Head of caudate nucleus (tissue), 42 donors: Measurements from ENCODE around the gene DIP2C.

ENCODE experiments used
- DNase-seq, 42 donors: peaks; one replicate each; pipeline versions ENCODE4 v3.0.0 to v3.0.0-alpha.2; 2020 to 2021; ENCODE audit warnings: mixed read lengths in 7 of 42
- intact Hi-C: fragments of 100-400 bp; cut with DNase I; formaldehyde crosslinking; loops from one replicate; pipeline ENCODE4 v1.15.0; 2022

The DIP2C gene

GRCh38 chr10:494556-494955 lies 194.9 kb downstream of the DIP2C start:
- intact Hi-C loops: no loop called here
- peak in 4 of 42 donors; percentile 3 to 20 (median 6) for DNase-seq

GRCh38 chr10:494149-494542 lies 195.3 kb downstream of the DIP2C start:
- intact Hi-C loops: no loop called here

GRCh38 chr10:493391-494148 lies 195.9 kb downstream of the DIP2C start:
- intact Hi-C loops: no loop called here
- peak in 5 of 42 donors; percentile 15 to 43 (median 16) for DNase-seq

More at GRCh38 chr10:494149-494542, 195.3 kb downstream of the DIP2C start:
- DNase-seq: peak in 5 of 42 donors; percentile 8 to 35 (median 12)

DNA sequence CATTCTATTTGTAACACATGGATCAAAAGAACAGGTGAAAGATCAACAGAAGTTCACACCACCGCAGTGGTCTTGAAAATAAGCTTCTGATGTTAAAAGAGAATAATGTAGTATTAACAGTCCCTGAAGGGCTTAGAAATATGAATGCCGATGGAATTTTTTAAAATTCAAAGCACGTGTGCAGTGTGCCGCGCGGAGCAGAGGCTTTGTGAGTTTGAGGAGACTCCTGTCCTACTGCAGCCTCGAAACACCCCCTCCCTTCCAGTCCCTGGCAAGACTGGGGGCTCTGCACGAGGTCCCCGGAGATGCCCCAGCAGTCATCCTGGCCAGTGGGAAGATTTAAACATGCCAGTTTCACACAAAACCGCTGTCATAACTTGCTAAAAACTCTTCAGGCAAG lies 196.6 kb downstream of the DIP2C start:
- intact Hi-C loops: no loop called here
- peak in 5 of 42 donors; percentile 14 to 44 (median 19) for DNase-seq

DNA sequence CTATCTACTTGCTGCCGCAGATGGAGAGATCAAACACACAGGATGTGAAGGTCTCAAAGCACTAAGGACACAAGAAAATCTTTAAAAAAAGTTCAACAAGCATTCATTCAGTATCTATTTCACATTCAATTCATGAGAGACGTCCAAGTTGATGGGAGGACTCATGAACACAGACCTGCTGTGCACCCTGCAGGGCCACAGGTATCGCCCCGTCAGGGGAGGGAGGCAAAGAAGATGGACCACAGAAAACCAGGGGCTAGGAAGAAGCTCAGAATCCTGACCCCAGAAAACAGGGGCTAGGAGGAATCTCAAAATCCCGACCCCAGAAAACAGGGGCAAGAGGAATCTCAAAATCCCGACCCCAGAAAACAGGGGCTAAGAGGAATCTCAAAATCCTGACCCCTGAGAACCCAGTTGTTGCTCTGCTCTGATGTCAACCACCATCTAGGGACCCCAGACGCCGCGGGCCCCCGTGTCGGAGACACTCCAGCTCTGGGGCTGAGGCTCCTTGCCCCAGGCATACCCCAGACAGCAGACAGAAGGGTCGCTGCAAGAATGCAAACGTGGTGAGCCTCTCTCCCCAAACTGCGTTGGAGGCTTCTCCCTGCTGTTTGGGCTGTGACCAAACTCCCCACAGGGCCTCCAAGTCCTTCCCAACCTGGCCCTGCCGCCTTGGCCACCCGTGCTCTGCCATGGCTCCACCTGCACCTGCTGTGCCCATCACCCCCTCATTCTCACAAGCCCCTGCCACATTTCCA lies 197.6 kb downstream of the DIP2C start:
- DNase-seq: peak in 3 of 42 donors; percentile 10 to 40 (median 11)
- intact Hi-C loops: no loop called here

DNA sequence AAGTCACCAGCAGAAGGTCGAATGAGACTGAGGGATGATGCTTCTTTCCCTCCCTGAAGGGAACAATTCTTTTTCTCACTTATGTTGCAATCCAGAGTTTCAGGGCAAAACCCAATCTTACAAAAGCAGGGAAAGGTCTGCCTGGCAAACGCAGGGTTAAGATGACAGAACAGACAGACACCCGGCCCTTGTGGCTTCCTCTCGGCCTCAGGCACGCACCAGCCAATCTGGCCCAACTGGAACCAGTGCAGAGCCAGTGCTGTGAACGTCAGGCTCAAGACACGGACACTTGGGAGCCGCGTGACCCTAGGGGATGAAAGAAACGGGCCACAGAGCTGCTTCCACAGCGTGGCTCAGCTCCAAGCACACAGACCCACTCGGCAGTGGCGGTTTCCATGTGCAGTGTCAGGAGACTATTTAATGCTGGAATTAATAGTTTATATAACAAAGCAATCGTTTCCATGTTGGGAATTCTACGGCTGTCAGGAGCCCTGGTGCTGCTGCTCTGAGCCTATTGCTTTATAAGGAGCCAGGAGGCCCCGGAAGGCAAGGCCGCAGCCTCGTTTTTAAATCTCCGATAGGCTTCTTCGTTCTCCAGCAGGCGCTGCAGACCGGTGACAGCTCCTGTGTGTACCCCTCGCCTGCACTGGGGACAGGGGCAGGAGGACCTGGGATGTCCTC lies 198.4 kb downstream of the DIP2C start:
- intact Hi-C loops: no loop called here
- DNase-seq: peak in 41 of 42 donors; percentile 35 to 86 (median 65)

- peak in 7 of 42 donors; percentile 11 to 42 (median 23) for DNase-seq
- intact Hi-C loops: no loop called here
Observed at GRCh38 chr10:490256-490655, 199.2 kb downstream of the DIP2C start.

DNA sequence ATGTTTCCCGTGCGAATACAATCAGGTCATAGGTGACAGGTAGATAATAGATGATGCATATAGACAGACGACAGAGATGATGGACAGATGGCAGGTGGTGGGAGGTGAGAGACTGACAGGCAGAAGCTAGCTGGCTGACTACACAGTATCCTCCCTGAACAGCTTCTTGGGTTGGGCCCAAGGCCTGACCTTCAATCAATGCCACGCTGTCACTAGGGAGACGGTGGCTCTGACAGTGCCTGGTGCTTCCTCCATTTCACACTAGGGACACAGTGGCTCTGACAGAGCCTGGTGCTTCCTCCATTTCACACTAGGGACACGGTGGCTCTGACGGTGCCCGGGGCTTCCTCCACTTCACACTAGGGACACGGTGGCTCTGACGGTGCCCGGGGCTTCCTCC lies 200.1 kb downstream of the DIP2C start:
- intact Hi-C loops: no loop called here
- DNase-seq: peak in 6 of 42 donors; percentile 15 to 57 (median 33)

- intact Hi-C loops: no loop called here
- peak in 6 of 42 donors; percentile 7 to 33 (median 16) for DNase-seq
Observed at GRCh38 chr10:488933-489215, 200.6 kb downstream of the DIP2C start.

DNA sequence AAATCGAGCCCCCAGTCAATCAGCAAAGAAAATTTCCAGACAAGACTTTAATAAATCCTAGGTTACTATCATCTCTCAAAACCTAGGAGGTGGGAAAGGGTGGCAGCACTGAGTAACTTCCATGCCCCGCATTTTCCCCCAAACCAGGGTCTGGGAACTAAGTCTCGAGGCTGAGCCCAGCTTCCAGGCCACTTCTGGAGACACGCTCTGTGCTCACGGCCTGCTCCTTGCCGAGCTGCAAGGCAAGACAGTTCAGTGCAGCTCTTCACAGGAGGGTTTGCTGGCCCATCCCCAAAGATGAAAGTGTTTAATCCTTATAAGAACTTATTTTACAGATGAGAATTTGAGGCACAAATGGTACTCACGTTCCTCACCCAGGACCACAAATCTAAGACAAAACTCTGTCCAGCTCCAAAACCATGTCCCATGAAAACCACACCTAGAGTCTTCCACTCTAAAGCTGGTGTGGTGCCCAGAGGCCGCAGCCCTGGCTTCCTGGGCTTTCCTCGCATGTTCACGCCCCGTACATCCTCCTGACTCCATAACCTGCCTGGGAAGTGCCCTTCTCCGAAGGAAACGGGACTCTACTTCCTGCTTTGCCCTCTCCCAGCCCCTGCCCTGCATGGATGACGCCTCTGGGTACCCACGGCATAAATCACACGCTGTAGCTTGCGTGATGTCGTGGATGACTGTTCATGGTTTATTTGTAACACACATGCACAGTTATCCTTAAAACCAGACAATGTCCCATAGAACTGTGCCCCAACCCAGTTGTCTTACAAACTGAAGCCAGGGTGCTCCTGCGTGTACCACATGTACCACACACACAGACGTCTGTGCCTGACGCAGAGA lies 201.2 kb downstream of the DIP2C start:
- DNase-seq: peak in 6 of 42 donors; percentile 9 to 39 (median 26)
- intact Hi-C loops: no loop called here

GRCh38 chr10:486666-487322 lies 202.7 kb downstream of the DIP2C start:
- intact Hi-C loops: no loop called here
- peak in 8 of 42 donors; percentile 16 to 45 (median 31) for DNase-seq

DNA sequence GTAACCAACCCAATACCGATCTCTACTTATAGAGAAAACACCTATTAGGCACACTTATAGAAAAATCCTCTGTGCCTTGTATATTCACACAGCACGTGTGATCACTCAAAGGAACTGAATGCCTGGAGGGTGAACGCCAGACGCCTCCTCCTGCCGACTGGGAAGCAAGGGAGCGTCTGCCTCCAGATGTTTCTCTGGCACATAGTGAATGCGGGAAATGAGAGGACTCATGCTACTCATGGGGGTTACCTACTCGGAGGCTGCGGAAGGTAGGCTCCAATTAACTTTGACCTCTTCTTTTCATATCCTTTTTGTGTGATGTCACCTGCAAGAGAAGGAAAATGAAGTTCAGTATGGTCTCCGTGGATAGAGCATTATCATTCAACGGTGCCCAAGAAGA lies 203.3 kb downstream of the DIP2C start:
- intact Hi-C loops: no loop called here
- DNase-seq: peak in 18 of 42 donors; percentile 19 to 81 (median 54)

- DNase-seq: peak in 3 of 42 donors; percentile 29 to 51 (median 37)
- intact Hi-C loops: no loop called here
Observed at GRCh38 chr10:485776-486175, 203.7 kb downstream of the DIP2C start.

- peak in 2 of 42 donors; percentile 37 to 54 for DNase-seq
- intact Hi-C loops: no loop called here
Observed at GRCh38 chr10:484925-485661, 204.4 kb downstream of the DIP2C start.

GRCh38 chr10:484441-484924 lies 205.0 kb downstream of the DIP2C start:
- intact Hi-C loops: no loop called here
- peak in 8 of 42 donors; percentile 21 to 73 (median 40) for DNase-seq

DNA sequence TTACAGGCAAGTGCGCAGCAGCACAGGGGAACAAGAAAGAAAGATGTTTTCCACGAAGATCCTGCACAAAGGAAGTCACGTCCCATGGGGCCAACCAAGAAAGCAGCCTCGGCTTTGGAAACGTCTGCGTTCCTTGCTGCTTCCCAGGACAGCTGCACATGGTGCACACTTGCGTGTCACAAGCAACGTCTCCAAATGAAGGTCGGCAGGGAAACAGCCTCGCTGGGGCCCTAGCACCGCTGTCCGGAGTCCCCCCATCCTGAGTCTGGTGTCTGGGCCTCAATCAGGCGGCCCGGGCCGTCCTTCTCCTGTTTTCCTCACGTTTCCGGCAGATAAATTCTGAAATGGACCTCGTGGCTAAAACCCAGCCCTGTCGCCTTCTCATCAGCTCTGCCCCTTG lies 206.2 kb downstream of the DIP2C start:
- peak in 3 of 42 donors; percentile 17 to 47 (median 38) for DNase-seq
- intact Hi-C loops: no loop called here

GRCh38 chr10:482848-483247 lies 206.6 kb downstream of the DIP2C start:
- intact Hi-C loops: no loop called here

More at GRCh38 chr10:482848-483247, 206.6 kb downstream of the DIP2C start:
- peak in 2 of 42 donors; percentile 36 to 45 for DNase-seq
